Liver (tissue), 9 donors: ENCODE results near the gene IGF2BP2. TPM values are rescaled to one million over a fixed set of nuclear protein-coding genes. Genes with fewer than 3 reads are reported as not detected.

Experiments
- DNase-seq: peaks from one replicate; pipeline ENCODE4 v3.0.0-alpha.2; 2017; ENCODE audit warnings: low spot score
- H3K27ac ChIP-seq, 2 donors: one replicate each; pipeline ENCODE4 v1.7.0; 2013; ENCODE audit warnings: inconsistent platforms in 2 of 2, low read length in 2 of 2, control low read depth in 1 of 2, low read depth in 1 of 2, mild to moderate bottlenecking in 1 of 2
- H3K27me3 ChIP-seq, 4 donors: one replicate each; pipeline versions ENCODE4 v1.6.1 to v1.7.0; 2013; ENCODE audit warnings: low read length in 3 of 4, inconsistent platforms in 1 of 4, mild to moderate bottlenecking in 1 of 4, moderate library complexity in 1 of 4; ENCODE audit not compliant: control insufficient read depth in 4 of 4, insufficient read depth in 4 of 4
- H3K36me3 ChIP-seq, 4 donors: one replicate each; pipeline versions ENCODE4 v1.6.1 to v1.7.0; 2013; ENCODE audit warnings: low read length in 3 of 4, mild to moderate bottlenecking in 3 of 4, low read depth in 1 of 4, moderate library complexity in 1 of 4; ENCODE audit not compliant: control insufficient read depth in 4 of 4, insufficient read depth in 3 of 4
- H3K4me1 ChIP-seq, 4 donors: one replicate each; pipeline versions ENCODE4 v1.6.1 to v1.7.0; 2013; ENCODE audit warnings: low read length in 3 of 4, mild to moderate bottlenecking in 3 of 4, moderate library complexity in 1 of 4; ENCODE audit not compliant: control insufficient read depth in 4 of 4, insufficient read depth in 4 of 4
- H3K4me3 ChIP-seq, 3 donors: one replicate each; pipeline versions ENCODE4 v1.6.1 to v1.7.0; 2013; ENCODE audit warnings: low read length in 3 of 3, control low read depth in 1 of 3, low read depth in 1 of 3, mild to moderate bottlenecking in 1 of 3
- H3K9ac ChIP-seq, 2 donors: one replicate each; pipeline ENCODE4 v1.7.0; 2013; ENCODE audit warnings: low read length in 2 of 2, mild to moderate bottlenecking in 2 of 2, moderate library complexity in 2 of 2, control low read depth in 1 of 2, low read depth in 1 of 2
- H3K9me3 ChIP-seq, 4 donors: one replicate each; pipeline versions ENCODE4 v1.6.1 to v1.7.0; 2013; ENCODE audit warnings: low read length in 3 of 4; ENCODE audit not compliant: control insufficient read depth in 4 of 4
- FOXA1 ChIP-seq: IDR thresholded peaks from 2 replicates; pipeline ENCODE4 v1.6.1; 2016; ENCODE audit warnings: antibody characterized with exemption
- FOXA2 ChIP-seq: IDR thresholded peaks from 2 replicates; pipeline ENCODE4 v1.6.1; 2016; ENCODE audit warnings: antibody characterized with exemption
- GABPA ChIP-seq, 2 donors: IDR thresholded peaks in 1 of 2; conservative IDR thresholded peaks in 1 of 2; 2 replicates each; pipeline ENCODE4 v1.6.1; 2016; ENCODE audit warnings: antibody characterized with exemption in 2 of 2, mild to moderate bottlenecking in 1 of 2, moderate library complexity in 1 of 2
- HNF4G ChIP-seq: IDR thresholded peaks from 2 replicates; pipeline ENCODE4 v1.6.1; 2016; ENCODE audit warnings: antibody characterized with exemption
- JUND ChIP-seq, 2 donors: IDR thresholded peaks; 2 replicates each; pipeline ENCODE4 v1.6.1; 2016; ENCODE audit warnings: antibody characterized with exemption in 2 of 2
- NR2F2 ChIP-seq: IDR thresholded peaks from 2 replicates; pipeline ENCODE4 v1.6.1; 2016; ENCODE audit warnings: antibody characterized with exemption
- RAD21 ChIP-seq, 2 donors: IDR thresholded peaks; 2 replicates each; pipeline ENCODE4 v1.6.1; 2016; ENCODE audit warnings: antibody characterized with exemption in 2 of 2, mild to moderate bottlenecking in 2 of 2
- RXRA ChIP-seq, 2 donors: IDR thresholded peaks; 2 replicates each; pipeline ENCODE4 v1.6.1; 2017 to 2018; ENCODE audit warnings: antibody characterized with exemption in 2 of 2, mild to moderate bottlenecking in 1 of 2
- SP1 ChIP-seq: IDR thresholded peaks from 2 replicates; pipeline ENCODE4 v1.6.1; 2018; ENCODE audit warnings: antibody characterized with exemption, mild to moderate bottlenecking
- TAF1 ChIP-seq: conservative IDR thresholded peaks from 2 replicates; pipeline ENCODE4 v1.6.1; 2016; ENCODE audit warnings: antibody characterized with exemption, mild to moderate bottlenecking
- YY1 ChIP-seq: IDR thresholded peaks from 2 replicates; pipeline ENCODE4 v1.6.1; 2016; ENCODE audit warnings: antibody characterized with exemption, mild to moderate bottlenecking
- WGBS: extraction: QIAGEN DNeasy Blood & Tissue Kit; methylation state at CpG from one replicate; pipeline ENCODE4 v1.1.7; 2013; 5-methylcytosine and 5-hydroxymethylcytosine counted together
- polyA plus RNA-seq, 2 donors: library from polyadenylated mRNA; stranded (reverse) in 1 of 2; unstranded in 1 of 2; fragments of 200-250 nt in 1 of 2; fragments of >200 nt in 1 of 2; fragmentation: Nextera tagmentation in 1 of 2; extraction: Ambion mirVana in 1 of 2; gene quantifications; one replicate each; pipeline versions ENCODE4 v1.2.1 to v1.2.3, GENCODE V29; 2013 to 2015
- total RNA-seq, 2 donors: library from RNA; depleted of rRNA; stranded (reverse); fragments of >200 nt; gene quantifications; one replicate each; pipeline ENCODE4 v1.2.3, GENCODE V29; 2014
- TF ChIP-seq, protein P1 (sequence below): IDR thresholded peaks from 2 replicates; pipeline ENCODE4 v1.6.1; 2016; ENCODE audit warnings: antibody characterized with exemption
- TF ChIP-seq, protein P2 (sequence below): IDR thresholded peaks from 2 replicates; pipeline ENCODE4 v1.6.1; 2016; ENCODE audit warnings: antibody characterized with exemption, mild to moderate bottlenecking
- TF ChIP-seq, protein P3 (sequence below): IDR thresholded peaks from 2 replicates; pipeline ENCODE4 v1.6.1; 2016; ENCODE audit warnings: antibody characterized with exemption
- TF ChIP-seq, protein P4 (sequence below): IDR thresholded peaks from 2 replicates; pipeline ENCODE4 v1.6.1; 2016; ENCODE audit warnings: antibody characterized with exemption
- TF ChIP-seq, protein P5 (sequence below): fragments of 150-350 bp; IDR thresholded peaks from 2 replicates; pipeline ENCODE4 v1.5.1; 2017; ENCODE audit warnings: improper control_type of control experiment, low read depth, low read length; ENCODE audit not compliant: missing input control
- donor health status: healthy.
- donor health status: healthy.
- donor health status: healthy.
- donor health status: healthy.
- donor health status: healthy.

The IGF2BP2 gene
- total and polyA plus RNA-seq, 4 donors = 0.67 to 35.0 (median 1.7) TPM

DNA sequence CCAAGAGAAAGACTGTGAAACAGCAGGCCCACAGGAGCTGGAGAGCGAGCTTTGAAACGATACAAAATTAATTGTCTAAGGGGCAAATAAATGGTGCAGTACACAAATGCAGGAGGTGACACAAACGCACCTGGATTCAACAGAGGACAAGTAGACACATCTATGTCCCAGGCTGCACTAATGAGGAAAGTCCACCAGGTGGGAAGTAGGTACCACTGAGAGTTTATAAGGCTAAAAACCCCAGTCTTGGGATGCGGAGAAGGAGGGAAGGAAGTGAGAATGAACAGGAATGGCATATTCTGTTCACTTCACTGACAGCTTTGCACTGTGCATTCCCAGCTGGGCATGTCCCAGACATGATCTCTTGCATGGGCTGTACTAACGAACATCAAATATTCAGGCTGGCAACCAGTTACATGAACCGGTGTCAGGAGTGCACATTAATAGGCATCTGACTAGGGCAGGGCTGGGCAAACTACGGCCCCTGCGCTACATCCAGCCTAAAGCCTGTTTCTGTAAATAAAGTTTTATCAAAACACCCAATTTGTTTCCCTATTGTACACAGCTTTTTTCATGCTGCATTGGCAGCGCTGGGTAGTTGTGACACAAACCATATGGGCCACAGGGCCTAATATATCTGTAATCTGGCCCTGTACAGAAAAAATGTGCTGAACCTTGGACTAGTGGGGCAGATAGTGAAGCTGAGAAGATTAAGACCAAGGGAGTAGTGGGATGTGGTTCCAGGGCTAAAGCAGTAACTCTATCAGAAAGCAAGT, 107.0 kb downstream of the IGF2BP2 start:
- TF ChIP-seq RXRA (IDR thresholded peaks at IDR 0.05) (no peak), GABPA (IDR thresholded peaks at IDR 0.05 in 1 of 2, conservative IDR thresholded peaks at IDR 0.05 in 1 of 2) (no peak), TAF1 (no peak), FOXA2 (no peak), FOXA1 (no peak), JUND (IDR thresholded peaks at IDR 0.05) (no peak), HNF4G (no peak), RAD21 (IDR thresholded peaks at IDR 0.05) (no peak), SP1 (no peak), YY1 (no peak), NR2F2 (no peak)
- TF ChIP-seq, protein P1, sequence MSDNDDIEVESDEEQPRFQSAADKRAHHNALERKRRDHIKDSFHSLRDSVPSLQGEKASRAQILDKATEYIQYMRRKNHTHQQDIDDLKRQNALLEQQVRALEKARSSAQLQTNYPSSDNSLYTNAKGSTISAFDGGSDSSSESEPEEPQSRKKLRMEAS = no peak
- TF ChIP-seq, protein P2, sequence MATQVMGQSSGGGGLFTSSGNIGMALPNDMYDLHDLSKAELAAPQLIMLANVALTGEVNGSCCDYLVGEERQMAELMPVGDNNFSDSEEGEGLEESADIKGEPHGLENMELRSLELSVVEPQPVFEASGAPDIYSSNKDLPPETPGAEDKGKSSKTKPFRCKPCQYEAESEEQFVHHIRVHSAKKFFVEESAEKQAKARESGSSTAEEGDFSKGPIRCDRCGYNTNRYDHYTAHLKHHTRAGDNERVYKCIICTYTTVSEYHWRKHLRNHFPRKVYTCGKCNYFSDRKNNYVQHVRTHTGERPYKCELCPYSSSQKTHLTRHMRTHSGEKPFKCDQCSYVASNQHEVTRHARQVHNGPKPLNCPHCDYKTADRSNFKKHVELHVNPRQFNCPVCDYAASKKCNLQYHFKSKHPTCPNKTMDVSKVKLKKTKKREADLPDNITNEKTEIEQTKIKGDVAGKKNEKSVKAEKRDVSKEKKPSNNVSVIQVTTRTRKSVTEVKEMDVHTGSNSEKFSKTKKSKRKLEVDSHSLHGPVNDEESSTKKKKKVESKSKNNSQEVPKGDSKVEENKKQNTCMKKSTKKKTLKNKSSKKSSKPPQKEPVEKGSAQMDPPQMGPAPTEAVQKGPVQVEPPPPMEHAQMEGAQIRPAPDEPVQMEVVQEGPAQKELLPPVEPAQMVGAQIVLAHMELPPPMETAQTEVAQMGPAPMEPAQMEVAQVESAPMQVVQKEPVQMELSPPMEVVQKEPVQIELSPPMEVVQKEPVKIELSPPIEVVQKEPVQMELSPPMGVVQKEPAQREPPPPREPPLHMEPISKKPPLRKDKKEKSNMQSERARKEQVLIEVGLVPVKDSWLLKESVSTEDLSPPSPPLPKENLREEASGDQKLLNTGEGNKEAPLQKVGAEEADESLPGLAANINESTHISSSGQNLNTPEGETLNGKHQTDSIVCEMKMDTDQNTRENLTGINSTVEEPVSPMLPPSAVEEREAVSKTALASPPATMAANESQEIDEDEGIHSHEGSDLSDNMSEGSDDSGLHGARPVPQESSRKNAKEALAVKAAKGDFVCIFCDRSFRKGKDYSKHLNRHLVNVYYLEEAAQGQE = no peak
- TF ChIP-seq, protein P3, sequence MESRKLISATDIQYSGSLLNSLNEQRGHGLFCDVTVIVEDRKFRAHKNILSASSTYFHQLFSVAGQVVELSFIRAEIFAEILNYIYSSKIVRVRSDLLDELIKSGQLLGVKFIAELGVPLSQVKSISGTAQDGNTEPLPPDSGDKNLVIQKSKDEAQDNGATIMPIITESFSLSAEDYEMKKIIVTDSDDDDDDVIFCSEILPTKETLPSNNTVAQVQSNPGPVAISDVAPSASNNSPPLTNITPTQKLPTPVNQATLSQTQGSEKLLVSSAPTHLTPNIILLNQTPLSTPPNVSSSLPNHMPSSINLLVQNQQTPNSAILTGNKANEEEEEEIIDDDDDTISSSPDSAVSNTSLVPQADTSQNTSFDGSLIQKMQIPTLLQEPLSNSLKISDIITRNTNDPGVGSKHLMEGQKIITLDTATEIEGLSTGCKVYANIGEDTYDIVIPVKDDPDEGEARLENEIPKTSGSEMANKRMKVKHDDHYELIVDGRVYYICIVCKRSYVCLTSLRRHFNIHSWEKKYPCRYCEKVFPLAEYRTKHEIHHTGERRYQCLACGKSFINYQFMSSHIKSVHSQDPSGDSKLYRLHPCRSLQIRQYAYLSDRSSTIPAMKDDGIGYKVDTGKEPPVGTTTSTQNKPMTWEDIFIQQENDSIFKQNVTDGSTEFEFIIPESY = no peak
- TF ChIP-seq, protein P4, sequence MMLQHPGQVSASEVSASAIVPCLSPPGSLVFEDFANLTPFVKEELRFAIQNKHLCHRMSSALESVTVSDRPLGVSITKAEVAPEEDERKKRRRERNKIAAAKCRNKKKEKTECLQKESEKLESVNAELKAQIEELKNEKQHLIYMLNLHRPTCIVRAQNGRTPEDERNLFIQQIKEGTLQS = no peak
- no peak for DNase-seq
- no peak overlapping the region for H3K27ac ChIP-seq
- H3K9ac ChIP-seq = no peak overlapping the region
- H3K9me3 ChIP-seq = no peaks in the 10 kb centered on the region
- no peaks in the 10 kb centered on the region for H3K36me3 ChIP-seq
- no peaks in the 10 kb centered on the region for H3K27me3 ChIP-seq
- H3K4me1 ChIP-seq = peaks cover 0 to 7% (median 4%) of the 10 kb centered on the region in 4 donors
- 90% methylated on average over 9 of the region's 9 CpGs for WGBS
- H3K4me3 ChIP-seq = no peak overlapping the region

DNA sequence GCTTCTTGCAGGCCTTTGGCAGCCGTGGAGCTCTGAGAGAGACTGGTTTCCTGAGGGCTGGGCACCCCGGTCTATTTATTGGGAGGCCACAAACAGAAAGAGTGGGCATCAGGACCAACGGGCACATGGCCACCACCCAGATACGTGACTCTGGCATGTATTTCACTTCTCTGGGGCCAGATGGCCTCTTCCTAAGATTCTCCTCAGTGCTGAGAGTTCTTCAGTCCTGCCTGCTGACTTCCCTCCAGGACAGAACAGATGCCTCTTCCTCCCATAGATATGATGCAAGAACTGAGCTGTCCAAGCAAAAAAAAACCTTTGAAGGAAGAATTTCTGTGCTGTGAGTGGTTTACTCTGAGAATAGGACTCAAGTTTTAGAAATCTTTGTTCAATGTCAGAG, 107.7 kb downstream of the IGF2BP2 start:
- no peak overlapping the region for H3K9ac ChIP-seq
- no peak overlapping the region for H3K4me3 ChIP-seq
- H3K4me1 ChIP-seq = peaks cover 0 to 10% (median 4%) of the 10 kb centered on the region in 4 donors
- no peaks in the 10 kb centered on the region for H3K9me3 ChIP-seq
- no peak overlapping the region for H3K27ac ChIP-seq
- TF ChIP-seq, protein P5, sequence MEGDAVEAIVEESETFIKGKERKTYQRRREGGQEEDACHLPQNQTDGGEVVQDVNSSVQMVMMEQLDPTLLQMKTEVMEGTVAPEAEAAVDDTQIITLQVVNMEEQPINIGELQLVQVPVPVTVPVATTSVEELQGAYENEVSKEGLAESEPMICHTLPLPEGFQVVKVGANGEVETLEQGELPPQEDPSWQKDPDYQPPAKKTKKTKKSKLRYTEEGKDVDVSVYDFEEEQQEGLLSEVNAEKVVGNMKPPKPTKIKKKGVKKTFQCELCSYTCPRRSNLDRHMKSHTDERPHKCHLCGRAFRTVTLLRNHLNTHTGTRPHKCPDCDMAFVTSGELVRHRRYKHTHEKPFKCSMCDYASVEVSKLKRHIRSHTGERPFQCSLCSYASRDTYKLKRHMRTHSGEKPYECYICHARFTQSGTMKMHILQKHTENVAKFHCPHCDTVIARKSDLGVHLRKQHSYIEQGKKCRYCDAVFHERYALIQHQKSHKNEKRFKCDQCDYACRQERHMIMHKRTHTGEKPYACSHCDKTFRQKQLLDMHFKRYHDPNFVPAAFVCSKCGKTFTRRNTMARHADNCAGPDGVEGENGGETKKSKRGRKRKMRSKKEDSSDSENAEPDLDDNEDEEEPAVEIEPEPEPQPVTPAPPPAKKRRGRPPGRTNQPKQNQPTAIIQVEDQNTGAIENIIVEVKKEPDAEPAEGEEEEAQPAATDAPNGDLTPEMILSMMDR = no peak
- TF ChIP-seq RXRA (IDR thresholded peaks at IDR 0.05) (no peak), JUND (IDR thresholded peaks at IDR 0.05) (no peak), NR2F2 (no peak), SP1 (no peak)
- 67% methylated on average over 4 of the region's 4 CpGs for WGBS
- no peaks in the 10 kb centered on the region for H3K36me3 ChIP-seq
- no peaks in the 10 kb centered on the region for H3K27me3 ChIP-seq
- no peak for DNase-seq
